ENCODE data around the gene XPO6. TPM values are rescaled to one million over a fixed set of nuclear protein-coding genes. Genes with fewer than 3 reads are reported as not detected.

The XPO6 gene
- total and polyA plus RNA-seq, 12 donors = 61.1 to 194 (median 95.8) TPM

- no peak overlapping the region for H3K4me3 ChIP-seq
- no peaks in the 10 kb centered on the region for H3K27me3 ChIP-seq
- TF ChIP-seq CTCF (IDR thresholded peaks at IDR 0.05) (no peak), POLR2A (IDR thresholded peaks at IDR 0.05) (no peak)
- 63 to 78% (median 71%) methylated on average over 8 to 19 of the region's 19 CpGs for WGBS, 4 donors
- no peak overlapping the region for H3K27ac ChIP-seq
- intact Hi-C loops (cut with DNase I) = no loop called here
- peak in 2 of 7 donors; percentile 8 to 17 for DNase-seq
- H3K4me1 ChIP-seq (replicated peaks in 1 of 2) = no peaks in the 10 kb centered on the region
- no peaks in the 10 kb centered on the region for H3K36me3 ChIP-seq (replicated peaks in 1 of 2)
- H3K9me3 ChIP-seq (replicated peaks in 1 of 3) = no peaks in the 10 kb centered on the region
Measured at GRCh38 chr16:28090646-28091377, 121.0 kb downstream of the XPO6 start.

GRCh38 chr16:28089992-28090365 lies 121.8 kb downstream of the XPO6 start:
- Histone ChIP-seq H3K36me3 (replicated peaks in 1 of 2) (no peaks in the 10 kb centered on the region), H3K27ac (no peak overlapping the region), H3K27me3 (no peaks in the 10 kb centered on the region), H3K4me3 (no peak overlapping the region), H3K4me1 (replicated peaks in 1 of 2) (no peaks in the 10 kb centered on the region), H3K9me3 (replicated peaks in 1 of 3) (no peaks in the 10 kb centered on the region)
- TF ChIP-seq POLR2A (IDR thresholded peaks at IDR 0.05) (no peak), CTCF (IDR thresholded peaks at IDR 0.05) (no peak)
- intact Hi-C loops (cut with DNase I) = no loop called here
- no peak for DNase-seq
- 78 to 89% (median 82%) methylated on average over 6 to 7 of the region's 7 CpGs for WGBS, 4 donors

- WGBS, 4 donors = 84 to 93% (median 86%) methylated on average over 3 of the region's 3 CpGs
- intact Hi-C loops (cut with DNase I) = no loop called here
- Histone ChIP-seq H3K27me3 (no peaks in the 10 kb centered on the region), H3K9me3 (replicated peaks in 1 of 3) (no peaks in the 10 kb centered on the region), H3K4me3 (no peak overlapping the region), H3K4me1 (replicated peaks in 1 of 2) (no peaks in the 10 kb centered on the region), H3K36me3 (replicated peaks in 1 of 2) (no peaks in the 10 kb centered on the region), H3K27ac (no peak overlapping the region)
- DNase-seq = no peak
- no peak for TF ChIP-seq CTCF (IDR thresholded peaks at IDR 0.05)
- no peak for TF ChIP-seq POLR2A (IDR thresholded peaks at IDR 0.05)
Measured at GRCh38 chr16:28089205-28089991, 122.4 kb downstream of the XPO6 start.

GRCh38 chr16:28087675-28088300 lies 124.0 kb downstream of the XPO6 start:
- Histone ChIP-seq H3K27ac (no peak overlapping the region), H3K9me3 (replicated peaks in 1 of 3) (no peaks in the 10 kb centered on the region), H3K36me3 (replicated peaks in 1 of 2) (no peaks in the 10 kb centered on the region), H3K27me3 (no peaks in the 10 kb centered on the region), H3K4me3 (no peak overlapping the region), H3K4me1 (replicated peaks in 1 of 2) (no peaks in the 10 kb centered on the region)
- 79 to 91% (median 90%) methylated on average over 5 to 7 of the region's 7 CpGs for WGBS, 4 donors
- TF ChIP-seq POLR2A (IDR thresholded peaks at IDR 0.05) = no peak
- no peak for TF ChIP-seq CTCF (IDR thresholded peaks at IDR 0.05)
- no peak for DNase-seq
- intact Hi-C loops (cut with DNase I) = no loop called here
